NCI-H2227 treated with DMSO at 0.1 percent for 48 hours (cell line): Measurements from ENCODE around the gene RAB10.
"Not testable (repeated sequence)": the region's sequence is repeated elsewhere in the genome, so short reads cannot be mapped to it uniquely, and the experiment has no call there.

Source experiments
- DNase-seq: peaks from one replicate; lab custom pipeline; 2025; lab: John Stamatoyannopoulos, UW

The RAB10 gene

GRCh38 chr2:26088931-26089330 is 55.0 kb downstream of the RAB10 start:
- not testable (repeated sequence) for DNase-seq

GRCh38 chr2:26089337-26089736 is 55.5 kb downstream of the RAB10 start:
- no peak for DNase-seq

GRCh38 chr2:26095758-26096157 is 61.9 kb downstream of the RAB10 start:
- DNase-seq, result no peak

- DNase-seq, result no peak
Measured at GRCh38 chr2:26099933-26100332, 66.0 kb downstream of the RAB10 start.

GRCh38 chr2:26100384-26100783 is 66.5 kb downstream of the RAB10 start:
- no peak for DNase-seq

GRCh38 chr2:26103752-26104151 is 69.9 kb downstream of the RAB10 start:
- DNase-seq, result no peak

- not testable (repeated sequence) for DNase-seq
Measured at GRCh38 chr2:26108701-26109100, 74.8 kb downstream of the RAB10 start.

- DNase-seq, result no peak
Measured at GRCh38 chr2:26112201-26112600, 78.3 kb downstream of the RAB10 start.

GRCh38 chr2:26114151-26114550 is 80.3 kb downstream of the RAB10 start:
- no peak for DNase-seq

GRCh38 chr2:26118682-26119081 is 84.8 kb downstream of the RAB10 start:
- no peak for DNase-seq

- no peak for DNase-seq
Measured at GRCh38 chr2:26119521-26119920, 85.6 kb downstream of the RAB10 start.

GRCh38 chr2:26122630-26123029 is 88.7 kb downstream of the RAB10 start:
- no peak for DNase-seq

- no peak for DNase-seq
Measured at GRCh38 chr2:26123426-26123825, 89.5 kb downstream of the RAB10 start.

- DNase-seq, result no peak
Measured at GRCh38 chr2:26126074-26126473, 92.2 kb downstream of the RAB10 start.

- DNase-seq, result no peak
Measured at GRCh38 chr2:26128176-26128575, 94.3 kb downstream of the RAB10 start.

- no peak for DNase-seq
Measured at GRCh38 chr2:26130763-26131162, 96.9 kb downstream of the RAB10 start.

- DNase-seq, result no peak
Measured at GRCh38 chr2:26136451-26136850, 102.6 kb downstream of the RAB10 start.

GRCh38 chr2:26139269-26140183 is 105.6 kb downstream of the RAB10 start:
- DNase-seq, result no peak

GRCh38 chr2:26141145-26141769 is 107.4 kb downstream of the RAB10 start:
- DNase-seq, result no peak

GRCh38 chr2:26144031-26144430 is 110.1 kb downstream of the RAB10 start:
- no peak for DNase-seq

- peak; percentile 49 for DNase-seq
Measured at GRCh38 chr2:26144953-26145680, 111.2 kb downstream of the RAB10 start.

- DNase-seq, result no peak
Measured at GRCh38 chr2:26148501-26148900, 114.6 kb downstream of the RAB10 start.

GRCh38 chr2:26150243-26150642 is 116.4 kb downstream of the RAB10 start:
- no peak for DNase-seq
